ENCODE measurements around the gene MEIOC.
"Not testable (repeated sequence)": the region's sequence is repeated elsewhere in the genome, so short reads cannot be mapped to it uniquely, and the experiment has no call there.

MEIOC gene

GRCh38 chr17:44655983-44656710 lies at the start of gene MEIOC:
Gene MEIOC, plus strand, starts transcription at chr17:44656468. Its CDS starts 146 bp downstream, at chr17:44656614.
- DNase-seq (ENCODE audit: low read depth in 2 of 2) = peak in 1 of 2 donors; percentile 16

- DNase-seq (ENCODE audit: low read depth in 2 of 2) = no peak
These were observed 49.6 kb upstream of the MEIOC start for GRCh38 chr17:44606658-44607057.

- no peak for DNase-seq (ENCODE audit: low read depth in 2 of 2)
These were observed 48.2 kb upstream of the MEIOC start for GRCh38 chr17:44607836-44608690.

GRCh38 chr17:44608727-44609435 lies 47.4 kb upstream of the MEIOC start:
- no peak for DNase-seq (ENCODE audit: low read depth in 2 of 2)

DNA sequence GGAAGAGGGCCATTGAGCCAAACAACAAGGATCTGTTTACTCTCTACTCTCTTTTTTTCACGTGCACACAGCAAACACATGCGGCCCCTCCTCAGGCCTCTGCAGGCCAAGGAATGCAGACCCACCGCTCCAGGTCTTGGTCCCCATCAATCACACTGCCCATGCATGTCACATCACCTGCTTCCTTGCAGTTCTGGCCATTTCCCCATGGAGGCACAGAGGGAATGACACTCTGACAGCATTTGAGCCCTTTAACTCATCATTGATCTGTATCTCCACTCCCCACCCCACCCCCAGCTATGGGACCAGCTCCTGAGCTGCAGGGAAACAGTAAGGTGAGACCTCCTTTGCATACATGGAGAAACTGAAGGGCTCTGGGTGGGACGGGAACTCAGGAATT lies 45.9 kb upstream of the MEIOC start:
- no peak for DNase-seq (ENCODE audit: low read depth in 2 of 2)

- no peak for DNase-seq (ENCODE audit: low read depth in 2 of 2)
These were observed 45.4 kb upstream of the MEIOC start for GRCh38 chr17:44610871-44611270.

DNA sequence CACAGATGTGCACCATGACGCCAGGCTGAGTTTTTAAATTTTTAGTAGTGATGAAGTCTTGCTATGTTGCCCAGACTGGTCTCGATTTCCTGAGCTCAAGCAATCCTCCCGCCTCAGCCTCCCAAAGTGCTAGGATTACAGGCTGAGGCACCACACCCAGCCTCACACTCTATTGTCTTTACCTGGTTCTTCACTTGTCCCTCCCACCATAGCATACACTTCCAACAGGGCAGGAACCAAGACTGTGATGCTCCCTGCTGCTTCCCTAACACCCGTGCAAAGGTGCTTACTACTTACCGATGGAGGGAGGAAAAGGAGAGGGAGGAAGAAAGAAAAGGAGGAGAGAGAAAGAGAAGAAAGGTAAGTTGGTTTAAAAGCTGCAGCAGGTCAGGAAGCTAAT lies 41.4 kb upstream of the MEIOC start:
- DNase-seq (ENCODE audit: low read depth in 2 of 2) = no peak

DNA sequence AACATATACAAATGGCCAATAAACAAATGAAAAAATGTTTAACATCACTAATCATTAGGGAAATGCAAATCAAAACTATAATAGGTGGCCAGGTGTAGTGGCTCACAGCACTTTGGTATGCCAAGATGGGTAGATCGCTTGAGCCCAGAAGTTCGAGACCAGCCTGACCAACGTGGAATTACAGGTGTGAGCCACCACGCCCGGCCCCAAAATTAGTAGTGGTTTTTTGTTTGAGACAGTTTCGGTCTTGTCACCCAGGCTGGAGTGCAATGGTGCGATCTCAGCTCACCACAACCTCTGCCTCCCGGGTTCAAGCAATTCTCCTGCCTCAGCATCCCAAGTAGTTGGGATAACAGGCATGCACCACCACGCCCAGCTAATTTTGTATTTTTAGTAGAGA lies 37.6 kb upstream of the MEIOC start:
- DNase-seq (ENCODE audit: low read depth in 2 of 2) = not testable (repeated sequence)

- DNase-seq (ENCODE audit: low read depth in 2 of 2) = no peak
These were observed 33.1 kb upstream of the MEIOC start for GRCh38 chr17:44623070-44623725.

- DNase-seq (ENCODE audit: low read depth in 2 of 2) = no peak
These were observed 28.6 kb upstream of the MEIOC start for GRCh38 chr17:44627513-44628242.

GRCh38 chr17:44628243-44629188 lies 27.8 kb upstream of the MEIOC start:
- DNase-seq (ENCODE audit: low read depth in 2 of 2) = no peak

GRCh38 chr17:44629314-44629713 lies 27.0 kb upstream of the MEIOC start:
- DNase-seq (ENCODE audit: low read depth in 2 of 2) = no peak

- DNase-seq (ENCODE audit: low read depth in 2 of 2) = no peak
These were observed 25.6 kb upstream of the MEIOC start for GRCh38 chr17:44630703-44631102.

- DNase-seq (ENCODE audit: low read depth in 2 of 2) = no peak
These were observed 22.3 kb upstream of the MEIOC start for GRCh38 chr17:44633998-44634397.

DNA sequence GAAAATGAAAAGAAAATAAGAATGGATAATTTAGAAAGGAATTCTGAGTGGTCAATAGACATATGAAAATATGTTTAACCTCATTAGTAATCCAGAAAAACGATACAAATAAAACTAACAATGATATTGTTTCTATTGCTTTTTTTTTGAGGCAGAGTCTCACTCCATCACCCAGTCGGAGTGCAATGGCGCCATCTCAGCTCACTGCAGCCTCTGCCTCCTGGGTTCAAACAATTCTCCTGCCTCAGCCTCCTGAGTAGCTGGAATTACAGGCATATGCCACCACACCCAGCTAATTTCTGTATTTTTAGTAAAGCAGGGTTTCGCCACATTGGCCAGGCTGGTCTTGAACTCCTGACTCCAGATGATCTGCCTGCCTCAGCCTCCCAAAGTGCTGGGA lies 21.9 kb upstream of the MEIOC start:
- DNase-seq (ENCODE audit: low read depth in 2 of 2) = not testable (repeated sequence)

GRCh38 chr17:44636562-44636961 lies 19.7 kb upstream of the MEIOC start:
- no peak for DNase-seq (ENCODE audit: low read depth in 2 of 2)

- DNase-seq (ENCODE audit: low read depth in 2 of 2) = no peak
These were observed 19.2 kb upstream of the MEIOC start for GRCh38 chr17:44637066-44637465.

DNA sequence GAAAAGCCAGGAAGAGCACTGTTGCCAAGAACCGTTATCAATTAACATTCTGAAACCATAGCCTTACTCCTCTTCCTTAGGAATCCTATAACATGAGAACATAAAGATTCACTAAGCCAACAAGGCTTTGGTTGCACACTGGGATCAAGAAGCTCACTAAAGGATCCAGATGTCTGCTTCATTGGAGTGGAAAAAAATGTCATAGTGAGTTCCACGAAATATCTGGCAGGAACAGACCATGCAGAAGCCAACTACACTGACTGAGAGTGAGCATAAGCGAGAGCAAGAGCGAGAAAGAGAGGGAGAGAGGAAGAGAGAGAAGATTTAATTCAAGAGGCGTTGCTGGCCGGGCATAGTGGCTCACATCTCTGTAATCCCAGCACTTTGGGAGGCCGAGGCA lies 13.4 kb upstream of the MEIOC start:
- no peak for DNase-seq (ENCODE audit: low read depth in 2 of 2)

DNA sequence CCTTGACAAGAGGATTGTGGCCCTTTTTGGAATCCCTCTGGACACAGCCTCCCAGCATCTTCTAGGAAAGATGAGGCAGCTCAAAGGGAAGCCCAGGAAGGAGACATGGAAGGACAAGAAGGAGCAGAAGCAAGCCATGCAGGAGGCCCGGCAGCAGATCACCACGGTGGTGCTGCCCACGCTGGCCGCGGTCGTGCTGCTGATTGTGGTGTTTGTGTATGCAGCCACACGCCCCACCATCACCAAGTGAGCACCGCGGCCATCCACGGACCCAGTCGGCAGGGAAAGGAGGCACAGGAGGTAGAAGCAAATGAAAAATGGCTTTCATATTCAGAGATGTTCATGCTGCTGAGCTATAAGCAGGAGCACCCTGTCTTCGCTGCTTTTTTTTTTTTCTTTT lies 10.9 kb upstream of the MEIOC start:
- no peak for DNase-seq (ENCODE audit: low read depth in 2 of 2)

DNA sequence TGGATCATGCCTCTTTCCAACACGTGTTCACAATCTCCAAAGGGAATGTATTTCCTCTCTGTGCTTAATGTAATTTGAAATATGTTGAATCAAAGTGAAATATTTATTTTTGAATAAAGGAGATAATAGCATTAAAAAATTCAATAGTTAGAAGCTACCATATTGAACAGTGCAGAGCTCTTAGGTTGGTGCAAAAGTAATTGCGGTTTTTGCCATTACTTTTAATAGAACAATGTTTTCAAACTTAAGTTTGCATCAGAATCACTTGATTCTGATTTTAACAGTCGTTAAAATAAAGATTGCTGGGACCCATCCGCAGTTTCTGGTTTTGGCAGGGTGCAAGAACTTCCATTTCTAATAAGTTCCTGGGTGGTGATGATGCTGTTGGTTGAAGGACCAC lies 10.0 kb upstream of the MEIOC start:
- no peak for DNase-seq (ENCODE audit: low read depth in 2 of 2)

All from stimulated activated CD8-positive, alpha-beta memory T cell treated with anti-CD3 and anti-CD28 coated beads, Interleukin-7, amount 100 ng/mL, for 4 hours (primary cell).